ENCODE measurements around the gene GPR173.

DNA sequence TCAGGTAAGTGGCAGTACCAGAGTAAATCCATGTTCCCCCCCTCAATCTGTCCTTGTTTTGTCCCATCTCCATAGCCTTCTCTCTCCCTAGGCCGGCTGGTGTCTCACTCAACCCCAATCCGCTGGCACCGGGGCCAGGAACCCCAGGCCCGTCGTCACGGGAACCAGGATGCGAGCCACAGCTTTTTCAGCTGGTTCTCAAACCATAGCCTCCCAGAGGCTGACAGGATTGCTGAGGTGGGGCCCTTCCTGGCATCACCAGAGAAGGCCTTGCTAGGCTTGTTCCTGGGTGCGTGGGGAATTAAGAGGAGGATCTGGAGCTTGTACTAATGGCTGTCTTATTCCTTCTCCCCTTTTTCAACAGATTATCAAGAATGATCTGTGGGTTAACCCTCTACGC lies 36.3 kb downstream of the GPR173 start:
- TF ChIP-seq, protein P1, sequence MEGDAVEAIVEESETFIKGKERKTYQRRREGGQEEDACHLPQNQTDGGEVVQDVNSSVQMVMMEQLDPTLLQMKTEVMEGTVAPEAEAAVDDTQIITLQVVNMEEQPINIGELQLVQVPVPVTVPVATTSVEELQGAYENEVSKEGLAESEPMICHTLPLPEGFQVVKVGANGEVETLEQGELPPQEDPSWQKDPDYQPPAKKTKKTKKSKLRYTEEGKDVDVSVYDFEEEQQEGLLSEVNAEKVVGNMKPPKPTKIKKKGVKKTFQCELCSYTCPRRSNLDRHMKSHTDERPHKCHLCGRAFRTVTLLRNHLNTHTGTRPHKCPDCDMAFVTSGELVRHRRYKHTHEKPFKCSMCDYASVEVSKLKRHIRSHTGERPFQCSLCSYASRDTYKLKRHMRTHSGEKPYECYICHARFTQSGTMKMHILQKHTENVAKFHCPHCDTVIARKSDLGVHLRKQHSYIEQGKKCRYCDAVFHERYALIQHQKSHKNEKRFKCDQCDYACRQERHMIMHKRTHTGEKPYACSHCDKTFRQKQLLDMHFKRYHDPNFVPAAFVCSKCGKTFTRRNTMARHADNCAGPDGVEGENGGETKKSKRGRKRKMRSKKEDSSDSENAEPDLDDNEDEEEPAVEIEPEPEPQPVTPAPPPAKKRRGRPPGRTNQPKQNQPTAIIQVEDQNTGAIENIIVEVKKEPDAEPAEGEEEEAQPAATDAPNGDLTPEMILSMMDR (conservative IDR thresholded peaks at IDR 0.05; ENCODE audit: low read depth, low read length), result no peak
- TF ChIP-seq EZH2 (IDR thresholded peaks at IDR 0.05; ENCODE audit: borderline replicate concordance, low read depth, low read length, poor library complexity, severe bottlenecking), result no peak
